HepG2 (cell line): ENCODE results near the gene ANK3. TPM values are rescaled to one million over a fixed set of nuclear protein-coding genes. Genes with fewer than 3 reads are reported as not detected.

Experiments used
- ATAC-seq: fragments of 200-7000 bp; cut with Tn5 transposase; 3 replicates; pipeline ENCODE4 v1.9.1; 2020; ENCODE audit warnings: mild to moderate bottlenecking, moderate library complexity
- BruUV-seq: library from RNA; stranded (reverse); fragments of 400-500 nt; replicated peaks from 2 replicates; lab custom pipeline; 2021; lab: Mats Ljungman, UMichigan
- CTCF ChIA-PET: fragments of 300-600 bp; formaldehyde crosslinking; extraction: SDS; loops from one replicate; lab custom pipeline; 2021; ENCODE audit warnings: low total read pairs, inconsistent platforms, low intra/inter-chr PET ratio; lab: Yijun Ruan, JAX
- POLR2A ChIA-PET: fragments of 350-600 bp; sonication (Branson Sonifier 250); formaldehyde crosslinking; loops from one replicate; lab custom pipeline; 2020; ENCODE audit warnings: antibody characterized with exemption, inconsistent platforms; lab: Yijun Ruan, JAX
- DNase-seq: peaks from one replicate; pipeline ENCODE4 v3.0.0-alpha.2; 2015; ENCODE audit warnings: low spot score
- FAIRE-seq: peaks from 3 replicates; lab custom pipeline; 2011; peaks lifted over from hg19 to GRCh38; lab: Jason Lieb, UNC
- H2AFZ ChIP-seq: one replicate; pipeline ENCODE4 v1.6.1; 2011; ENCODE audit warnings: low read length, inconsistent platforms
- H3K27ac ChIP-seq: fragments of 300-600 bp; 3 replicates; pipeline ENCODE4 v1.8.0; 2011; ENCODE audit warnings: mixed run types, mild to moderate bottlenecking, mixed read lengths, low read length, inconsistent platforms; ENCODE audit not compliant: insufficient read depth; ENCODE audit errors: extremely low read length
- H3K27me3 ChIP-seq, 2 experiments: fragments of 200-600 bp in 1 of 2; 2 replicates in 1 of 2; 3 replicates in 1 of 2; pipeline versions ENCODE4 v1.6.0 to v1.8.0; 2011; ENCODE audit warnings: low read length in 2 of 2, mild to moderate bottlenecking in 2 of 2, moderate library complexity in 2 of 2, inconsistent platforms in 1 of 2; ENCODE audit not compliant: insufficient read depth in 2 of 2, control insufficient read depth in 1 of 2
- H3K36me3 ChIP-seq, 2 experiments: fragments of 200-600 bp in 1 of 2; replicated peaks in 1 of 2; 2 replicates in 1 of 2; 3 replicates in 1 of 2; pipeline versions ENCODE4 v1.5.1 to v1.8.0; 2011; ENCODE audit warnings: low read length in 2 of 2, inconsistent platforms in 1 of 2; ENCODE audit not compliant: insufficient read depth in 2 of 2, control insufficient read depth in 1 of 2
- H3K4me1 ChIP-seq: 2 replicates; pipeline ENCODE4 v1.5.1; 2012; ENCODE audit warnings: low read length, inconsistent platforms; ENCODE audit not compliant: insufficient read depth
- H3K4me2 ChIP-seq: 2 replicates; pipeline ENCODE4 v1.6.0; 2011; ENCODE audit warnings: low read depth, low read length, inconsistent platforms
- H3K4me3 ChIP-seq, 3 experiments: fragments of 200-600 bp in 1 of 3; sonication (generic), shearing (Covaris generic) in 1 of 3; replicated peaks in 1 of 3; 2 replicates each; pipeline ENCODE4 v1.5.1; 2011 to 2016; ENCODE audit warnings: low read length in 3 of 3, inconsistent platforms in 2 of 3, low read depth in 2 of 3, mild to moderate bottlenecking in 2 of 3, control low read depth in 1 of 3, mixed read lengths in 1 of 3; ENCODE audit not compliant: insufficient read depth in 1 of 3
- H3K79me2 ChIP-seq: one replicate; pipeline ENCODE4 v1.6.1; 2011; ENCODE audit warnings: low read length, inconsistent platforms; ENCODE audit not compliant: insufficient read depth
- H3K9ac ChIP-seq: 2 replicates; pipeline ENCODE4 v1.6.0; 2011; ENCODE audit warnings: mild to moderate bottlenecking, low read depth, low read length, inconsistent platforms; ENCODE audit not compliant: insufficient read depth
- H3K9me3 ChIP-seq: 2 replicates; pipeline ENCODE4 v1.5.1; 2012; ENCODE audit warnings: mild to moderate bottlenecking, low read length
- H4K20me1 ChIP-seq: 2 replicates; pipeline ENCODE4 v1.6.0; 2011; ENCODE audit warnings: inconsistent platforms, mild to moderate bottlenecking, low read length, moderate library complexity; ENCODE audit not compliant: insufficient read depth
- CSRNP2 ChIP-seq: sonication (generic); formaldehyde crosslinking; conservative IDR thresholded peaks from 2 replicates; pipeline ENCODE4 v1.8.0; 2022; ENCODE audit warnings: low read depth, missing genetic modification reagents
- PRMT3 ChIP-seq: sonication (generic); formaldehyde crosslinking; IDR thresholded peaks from 2 replicates; pipeline ENCODE4 v1.8.1; 2022; ENCODE audit warnings: low read depth, mild to moderate bottlenecking, moderate library complexity, missing genetic modification reagents, borderline replicate concordance
- SIN3A ChIP-seq: IDR thresholded peaks from 2 replicates; pipeline ENCODE4 v1.6.1; 2011; ENCODE audit warnings: low read depth, mild to moderate bottlenecking, control low read depth, low read length, borderline replicate concordance
- ZNF329 ChIP-seq: sonication (generic); formaldehyde crosslinking; IDR thresholded peaks from 2 replicates; pipeline ENCODE4 v1.9.0; 2021; ENCODE audit warnings: low read depth, mild to moderate bottlenecking, missing genetic modification reagents
- ZNF652 ChIP-seq: IDR thresholded peaks from 2 replicates; pipeline ENCODE4 v1.6.1; 2016; ENCODE audit warnings: low read depth, borderline replicate concordance
- ZNF850 ChIP-seq: sonication (generic); formaldehyde crosslinking; conservative IDR thresholded peaks from 2 replicates; pipeline ENCODE4 v1.9.0; 2021; ENCODE audit warnings: mild to moderate bottlenecking, missing genetic modification reagents
- ZNF879 ChIP-seq: sonication (generic); formaldehyde crosslinking; IDR thresholded peaks from 2 replicates; pipeline ENCODE4 v1.8.1; 2023; ENCODE audit warnings: missing genetic modification reagents
- in situ Hi-C: cut with HindIII; loops from 2 replicates; pipeline ENCODE4 v1.10.0; 2017; ENCODE audit warnings: low pct_unique_long_range_greater_than_20kb; ENCODE audit not compliant: extremely low pct_ligation_motif_present
- intact Hi-C: fragments of 100-400 bp; cut with micrococcal nuclease; formaldehyde crosslinking; loops from one replicate; pipeline ENCODE4 v1.10.0; 2022; ENCODE audit not compliant: unreplicated experiment
- polyA plus RNA-seq, 8 experiments: library from polyadenylated mRNA; depleted of rRNA in 3 of 8; stranded (reverse) in 7 of 8; unstranded in 1 of 8; fragments of >200 nt; fragmentation: Illumina TruSeq in 4 of 8; extraction: Trizol in 4 of 8; gene quantifications; 2 replicates each; pipeline versions ENCODE4 v1.2.1 to v1.2.3, GENCODE V29; 2011 to 2016; ENCODE audit warnings: low read depth in 4 of 8, missing spikeins in 1 of 8, mixed read lengths in 1 of 8; ENCODE audit not compliant: insufficient read depth in 1 of 8
- total RNA-seq, 5 experiments: library from RNA; depleted of rRNA; stranded (reverse); fragments of >200 nt; fragmentation: Illumina TruSeq; extraction: Trizol; gene quantifications; 2 replicates each; pipeline ENCODE4 v1.2.3, GENCODE V29; 2016; ENCODE audit warnings: low read depth in 1 of 5
- TF ChIP-seq, protein P1 (sequence below): sonication (generic); IDR thresholded peaks from 2 replicates; pipeline ENCODE4 v1.6.1; 2016; ENCODE audit warnings: low read depth, borderline replicate concordance
- TF ChIP-seq, protein P2 (sequence below): sonication (generic); formaldehyde crosslinking; IDR thresholded peaks from 2 replicates; pipeline ENCODE4 v1.5.0; 2020; ENCODE audit warnings: missing genetic modification reagents, mild to moderate bottlenecking, borderline replicate concordance
- TF ChIP-seq, protein P3 (sequence below): sonication (generic); formaldehyde crosslinking; IDR thresholded peaks from 2 replicates; pipeline ENCODE4 v1.8.0; 2022; ENCODE audit warnings: mild to moderate bottlenecking, missing genetic modification reagents; ENCODE audit not compliant: insufficient replicate concordance

ANK3 gene
- total and polyA plus RNA-seq, 2 of the 13 experiments (the other 11 are each of a cell fraction or from before 2014, with no cell fraction given): not detected

DNA sequence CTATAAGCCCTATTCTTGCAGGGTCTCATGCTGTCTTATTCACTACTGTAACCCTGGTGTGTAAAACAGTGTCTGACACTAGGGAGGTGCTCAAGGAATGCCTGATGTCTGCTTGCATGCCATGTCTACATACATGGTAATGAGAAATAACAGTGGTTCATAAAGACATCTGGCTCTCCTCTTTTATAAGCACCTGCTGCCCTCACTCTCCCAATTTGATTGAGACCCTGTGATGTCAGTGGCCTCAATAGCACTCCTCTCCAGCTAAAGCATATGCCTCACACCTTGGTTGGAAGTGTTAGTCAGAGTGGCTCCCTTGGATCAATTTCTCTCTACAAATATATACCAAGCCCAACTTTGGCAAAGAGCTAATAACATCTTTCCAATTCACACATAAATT is 30.6 kb downstream of the ANK3 start:
- Histone ChIP-seq H3K27ac (no peak overlapping the region), H4K20me1 (no peaks in the 10 kb centered on the region), H3K4me1 (no peaks in the 10 kb centered on the region), H3K4me2 (no peak overlapping the region), H3K27me3 (no peaks in the 10 kb centered on the region), H3K9ac (no peak overlapping the region), H3K79me2 (no peaks in the 10 kb centered on the region), H3K9me3 (no peaks in the 10 kb centered on the region), H3K36me3 (no peaks in the 10 kb centered on the region), H2AFZ (no peak overlapping the region), H3K4me3 (no peak overlapping the region)
- FAIRE-seq: no peak
- CTCF ChIA-PET: no interaction called here
- no peak for TF ChIP-seq ZNF652
- TF ChIP-seq, protein P1, sequence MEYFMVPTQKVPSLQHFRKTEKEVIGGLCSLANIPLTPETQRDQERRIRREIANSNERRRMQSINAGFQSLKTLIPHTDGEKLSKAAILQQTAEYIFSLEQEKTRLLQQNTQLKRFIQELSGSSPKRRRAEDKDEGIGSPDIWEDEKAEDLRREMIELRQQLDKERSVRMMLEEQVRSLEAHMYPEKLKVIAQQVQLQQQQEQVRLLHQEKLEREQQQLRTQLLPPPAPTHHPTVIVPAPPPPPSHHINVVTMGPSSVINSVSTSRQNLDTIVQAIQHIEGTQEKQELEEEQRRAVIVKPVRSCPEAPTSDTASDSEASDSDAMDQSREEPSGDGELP: no peak
- no peak for TF ChIP-seq SIN3A
- in situ Hi-C loops (no loop called here), intact Hi-C loops (no loop called here)
- no TSS peak for BruUV-seq
- DNase-seq: no peak
- POLR2A ChIA-PET: no interaction called here
- no peak for ATAC-seq

- Histone ChIP-seq H3K4me2 (no peak overlapping the region), H3K36me3 (no peaks in the 10 kb centered on the region), H3K4me1 (peaks cover 8% of the 10 kb centered on the region; the same call in 1 of the 2 replicates), H4K20me1 (no peaks in the 10 kb centered on the region), H3K27ac (no peak overlapping the region), H3K9me3 (no peaks in the 10 kb centered on the region), H3K27me3 (no peaks in the 10 kb centered on the region), H2AFZ (no peak overlapping the region), H3K4me3 (no peak overlapping the region)
- CTCF ChIA-PET: no interaction called here
- FAIRE-seq: no peak
- BruUV-seq: no TSS peak
- intact Hi-C loops: no loop called here
- in situ Hi-C loops: no loop called here
- ATAC-seq: no peak
- TF ChIP-seq ZNF879 (CRISPR knock-in tag): no peak
- TF ChIP-seq, protein P2, sequence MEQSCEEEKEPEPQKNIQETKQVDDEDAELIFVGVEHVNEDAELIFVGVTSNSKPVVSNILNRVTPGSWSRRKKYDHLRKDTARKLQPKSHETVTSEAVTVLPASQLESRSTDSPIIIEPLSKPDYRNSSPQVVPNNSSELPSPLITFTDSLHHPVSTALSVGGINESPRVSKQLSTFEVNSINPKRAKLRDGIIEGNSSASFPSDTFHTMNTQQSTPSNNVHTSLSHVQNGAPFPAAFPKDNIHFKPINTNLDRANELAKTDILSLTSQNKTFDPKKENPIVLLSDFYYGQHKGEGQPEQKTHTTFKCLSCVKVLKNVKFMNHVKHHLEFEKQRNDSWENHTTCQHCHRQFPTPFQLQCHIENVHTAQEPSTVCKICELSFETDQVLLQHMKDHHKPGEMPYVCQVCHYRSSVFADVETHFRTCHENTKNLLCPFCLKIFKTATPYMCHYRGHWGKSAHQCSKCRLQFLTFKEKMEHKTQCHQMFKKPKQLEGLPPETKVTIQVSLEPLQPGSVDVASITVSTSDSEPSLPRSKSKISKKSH (CRISPR knock-in tag): no peak
- no peak for TF ChIP-seq CSRNP2
- TF ChIP-seq PRMT3 (CRISPR knock-in tag): no peak
- TF ChIP-seq, protein P3, sequence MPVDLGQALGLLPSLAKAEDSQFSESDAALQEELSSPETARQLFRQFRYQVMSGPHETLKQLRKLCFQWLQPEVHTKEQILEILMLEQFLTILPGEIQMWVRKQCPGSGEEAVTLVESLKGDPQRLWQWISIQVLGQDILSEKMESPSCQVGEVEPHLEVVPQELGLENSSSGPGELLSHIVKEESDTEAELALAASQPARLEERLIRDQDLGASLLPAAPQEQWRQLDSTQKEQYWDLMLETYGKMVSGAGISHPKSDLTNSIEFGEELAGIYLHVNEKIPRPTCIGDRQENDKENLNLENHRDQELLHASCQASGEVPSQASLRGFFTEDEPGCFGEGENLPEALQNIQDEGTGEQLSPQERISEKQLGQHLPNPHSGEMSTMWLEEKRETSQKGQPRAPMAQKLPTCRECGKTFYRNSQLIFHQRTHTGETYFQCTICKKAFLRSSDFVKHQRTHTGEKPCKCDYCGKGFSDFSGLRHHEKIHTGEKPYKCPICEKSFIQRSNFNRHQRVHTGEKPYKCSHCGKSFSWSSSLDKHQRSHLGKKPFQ (CRISPR knock-in tag): no peak
- TF ChIP-seq ZNF850: no peak
- TF ChIP-seq ZNF329 (CRISPR knock-in tag): no peak
- TF ChIP-seq, all 625 proteins: peak for 0
- Histone ChIP-seq H3K79me2 (no peaks in the 10 kb centered on the region), H3K9ac (no peak overlapping the region)
- no peak for DNase-seq
- POLR2A ChIA-PET: no interaction called here
These were observed 31.4 kb downstream of the ANK3 start for GRCh38 chr10:60358282-60358681.
